Stimulated activated CD4-positive, alpha-beta T cell treated with anti-CD3 and anti-CD28 coated beads, Interleukin-2, amount 100 ng/mL, for 24 hours (primary cell): ENCODE measurements around the gene KMT5B.

Source experiments
- DNase-seq, 2 donors: peaks; one replicate each; pipeline ENCODE4 v3.0.0-alpha.2; 2020

KMT5B gene

DNA sequence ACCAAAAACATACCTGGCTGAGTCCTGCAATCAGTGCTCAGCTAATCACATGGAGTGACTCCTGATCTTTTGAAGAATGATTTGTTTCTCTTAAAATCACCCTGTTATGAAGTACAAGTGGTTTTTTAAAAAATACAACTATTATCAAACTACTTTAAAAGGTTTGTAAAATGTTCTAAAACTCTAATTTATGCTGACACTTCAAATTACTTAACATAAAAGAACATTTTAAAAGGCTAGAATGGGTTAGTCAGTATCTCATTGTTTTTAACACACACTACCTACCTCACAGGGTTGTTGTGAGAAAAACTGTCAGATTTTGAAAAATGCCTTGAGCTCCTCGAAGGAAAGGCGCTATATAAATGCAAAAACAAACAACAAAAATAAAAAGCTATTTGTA, 33.2 kb downstream of the KMT5B start:
- no peak for DNase-seq

DNA sequence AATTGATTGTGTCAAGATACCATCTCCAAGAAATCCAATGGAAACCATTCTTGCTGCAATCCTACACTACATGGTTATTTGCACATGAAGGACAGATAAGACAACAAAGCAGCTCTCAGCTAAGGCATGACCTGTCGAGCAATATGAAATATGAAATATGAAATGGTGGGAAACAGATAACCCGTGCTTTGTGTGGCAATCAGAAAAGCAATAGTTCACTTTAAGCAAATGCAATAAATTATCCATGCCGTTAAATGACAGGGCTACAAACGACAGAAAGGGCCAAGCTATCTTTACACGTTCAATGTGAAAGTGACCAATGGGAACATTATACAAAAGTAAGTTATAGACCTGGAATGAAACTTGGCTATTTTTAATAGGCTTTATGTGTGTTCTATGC, 35.2 kb downstream of the KMT5B start:
- DNase-seq = no peak

DNA sequence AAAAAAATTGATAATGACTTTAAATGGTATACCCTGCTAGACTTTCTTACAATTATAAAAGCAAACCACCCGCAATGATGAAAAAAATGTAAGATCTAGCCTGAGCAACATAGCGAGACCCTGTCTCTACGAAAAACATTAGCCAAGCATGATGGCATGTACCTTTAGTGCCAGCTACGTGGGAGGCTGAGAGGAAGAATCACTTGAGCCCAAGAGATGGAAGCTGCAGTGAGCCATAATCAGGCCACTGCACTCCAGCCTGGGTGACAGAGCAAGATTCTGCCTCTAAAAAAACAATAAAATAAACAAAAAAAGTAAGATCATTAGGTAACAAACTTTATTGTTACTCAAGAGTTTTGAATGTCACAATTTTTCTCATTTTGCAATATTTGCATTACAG, 39.2 kb downstream of the KMT5B start:
- DNase-seq = no peak

DNA sequence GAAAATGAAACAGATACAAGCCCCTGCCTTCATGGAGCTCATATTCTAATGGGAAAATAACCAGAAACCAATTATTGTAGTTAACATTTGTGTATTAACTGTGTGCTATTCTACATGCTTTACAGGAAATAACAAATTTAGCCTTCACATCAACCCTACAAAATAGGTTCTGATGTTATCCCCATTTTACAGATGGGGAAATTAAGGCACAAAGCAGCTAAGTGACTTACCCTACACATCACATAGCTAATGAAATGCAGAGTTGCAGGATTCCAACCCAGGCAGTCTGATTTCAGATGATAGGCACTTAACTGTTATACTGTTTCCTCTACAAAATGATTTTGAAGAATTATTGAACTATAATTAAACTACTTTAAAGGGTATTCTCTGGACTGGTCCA, 43.7 kb downstream of the KMT5B start:
- DNase-seq = no peak

DNA sequence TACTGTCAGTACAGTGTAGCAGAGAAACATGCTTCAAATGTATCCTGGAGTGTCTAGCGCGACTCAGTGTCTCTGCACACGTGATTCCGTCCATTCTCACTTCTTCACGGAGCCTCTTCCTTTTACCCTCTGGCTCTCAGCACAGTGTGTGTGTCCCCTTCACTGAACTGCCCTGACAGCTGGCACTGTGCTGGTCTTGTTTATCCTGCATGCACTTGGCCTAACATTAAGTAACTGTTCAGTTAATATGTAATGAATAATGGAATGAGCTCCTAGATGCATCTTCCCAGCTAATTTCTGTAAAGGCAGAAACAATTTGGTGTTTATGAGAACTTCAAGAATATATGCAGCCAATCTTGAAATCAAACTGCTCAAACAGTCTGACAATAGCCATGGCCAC, 44.4 kb downstream of the KMT5B start:
- DNase-seq = no peak

DNA sequence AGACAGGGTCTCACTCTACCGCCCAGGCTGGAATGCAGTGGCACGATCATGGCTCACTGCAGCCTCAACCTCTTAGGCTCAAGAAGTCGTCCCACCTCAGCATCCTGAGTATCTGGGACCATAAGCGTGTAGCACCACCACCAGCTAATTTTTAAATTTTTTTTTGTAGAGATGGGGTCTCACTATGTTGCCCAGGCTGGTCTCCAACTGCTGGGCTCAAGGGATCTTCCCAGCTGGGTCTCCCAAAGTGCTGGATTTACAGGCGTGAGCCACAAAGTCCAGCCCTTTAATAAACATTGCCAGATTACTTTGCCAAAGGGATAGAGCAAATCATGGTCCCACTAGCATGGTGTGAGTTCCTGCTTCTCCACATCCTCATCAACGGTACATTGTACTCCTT, 45.6 kb downstream of the KMT5B start:
- DNase-seq = no peak

DNA sequence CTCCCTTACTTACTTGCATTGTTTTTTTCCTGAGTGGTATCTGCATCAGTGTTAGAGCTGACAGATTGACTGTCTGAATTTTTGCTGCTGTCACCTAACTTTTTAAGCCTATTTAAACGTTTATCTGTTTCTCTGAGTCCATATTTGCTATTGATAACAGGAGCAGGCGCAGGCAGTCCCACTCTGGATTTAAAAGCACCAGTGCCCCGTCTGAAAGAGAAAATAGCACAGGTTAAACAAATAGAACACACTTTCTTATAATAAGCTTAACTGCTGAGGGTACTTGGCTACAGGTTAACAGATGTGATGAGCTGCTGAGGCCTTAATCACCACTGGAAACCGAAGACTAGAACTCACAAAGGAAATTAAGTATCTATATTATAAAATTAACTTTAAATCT, 46.1 kb downstream of the KMT5B start:
- no peak for DNase-seq

DNA sequence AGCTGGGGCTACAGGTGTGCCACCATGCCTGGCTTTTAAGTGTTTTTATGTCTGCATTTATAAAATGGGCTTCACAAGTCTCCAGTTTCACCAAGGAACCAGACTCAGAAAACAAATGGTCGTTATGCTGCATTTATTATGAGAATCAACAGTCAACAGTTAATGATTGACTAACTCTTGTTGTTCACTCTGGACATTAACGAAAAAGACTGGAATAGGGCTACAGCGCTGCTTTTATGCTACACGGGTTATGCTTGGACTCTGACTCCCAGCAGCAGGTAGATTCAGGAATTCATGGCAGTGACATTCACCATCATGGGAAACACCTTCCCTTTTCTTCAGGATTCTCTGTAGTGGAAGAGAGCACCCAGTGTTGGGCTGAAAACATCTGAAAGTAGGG, 47.5 kb downstream of the KMT5B start:
- no peak for DNase-seq

DNA sequence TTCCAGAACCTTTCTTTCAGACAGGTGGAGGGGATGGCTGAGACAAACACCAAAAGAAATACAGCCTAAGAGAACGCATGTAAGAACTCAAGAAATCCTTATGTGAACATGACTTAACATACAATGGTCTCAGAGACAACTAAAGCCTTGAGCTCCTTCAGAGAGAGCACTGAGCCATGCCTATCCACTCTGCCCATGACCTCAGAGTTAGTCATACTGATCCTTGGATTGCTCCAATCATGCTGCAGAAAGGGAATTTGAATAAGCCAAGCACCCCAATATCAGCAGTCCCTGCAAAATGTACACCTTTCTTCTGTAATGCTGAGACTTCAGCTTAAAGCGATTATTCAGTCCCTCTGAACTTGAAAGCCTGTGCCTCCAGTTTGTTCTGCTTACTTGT, 48.7 kb downstream of the KMT5B start:
- no peak for DNase-seq

DNA sequence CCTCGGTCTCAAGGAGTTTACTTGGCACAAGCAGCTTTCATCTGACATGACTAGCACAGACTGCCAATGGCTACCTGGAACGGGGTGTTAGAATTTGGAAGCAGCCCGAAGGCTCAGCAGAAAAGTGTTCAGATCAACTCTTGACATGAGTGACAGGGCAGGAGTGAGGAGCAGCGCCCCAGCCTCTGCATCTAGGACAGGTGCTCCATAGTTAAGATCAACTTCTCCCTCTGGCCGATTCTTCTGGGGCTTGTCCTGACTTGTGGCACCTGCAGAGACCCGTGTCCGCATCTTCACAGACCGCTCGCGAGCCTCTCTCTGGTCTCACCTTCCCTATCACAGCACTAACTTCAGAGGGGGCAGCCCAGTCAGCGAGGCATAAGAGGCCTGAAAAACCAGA, 49.4 kb downstream of the KMT5B start:
- DNase-seq = no peak

DNA sequence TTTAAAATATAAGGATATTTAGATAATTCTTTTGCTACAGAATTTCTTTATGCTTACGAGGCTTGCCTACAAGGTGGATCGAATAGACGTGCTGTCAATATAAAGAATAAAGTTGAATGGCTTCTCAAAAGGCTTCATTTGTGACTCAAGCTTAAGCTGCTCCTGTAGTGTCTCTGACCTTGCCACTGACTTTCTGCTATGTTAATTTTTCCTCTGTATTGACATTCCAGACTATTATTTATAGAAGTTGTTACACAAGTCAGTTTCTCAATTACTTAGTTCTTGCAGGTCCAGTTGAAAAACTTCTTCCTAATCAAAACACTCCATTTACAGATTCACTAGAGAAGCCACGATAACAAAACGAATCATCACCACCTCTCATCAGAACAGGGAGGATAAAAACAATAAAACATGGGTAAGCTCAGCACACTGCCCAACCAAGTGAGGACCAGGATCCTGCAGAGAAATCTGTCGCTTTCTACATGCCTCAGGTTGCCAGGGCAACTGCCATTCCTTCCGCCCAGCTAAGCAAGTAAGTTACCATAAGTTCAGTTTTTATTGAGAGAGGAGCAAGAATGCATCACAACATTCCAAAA, 52.9 kb downstream of the KMT5B start:
- DNase-seq = no peak

DNA sequence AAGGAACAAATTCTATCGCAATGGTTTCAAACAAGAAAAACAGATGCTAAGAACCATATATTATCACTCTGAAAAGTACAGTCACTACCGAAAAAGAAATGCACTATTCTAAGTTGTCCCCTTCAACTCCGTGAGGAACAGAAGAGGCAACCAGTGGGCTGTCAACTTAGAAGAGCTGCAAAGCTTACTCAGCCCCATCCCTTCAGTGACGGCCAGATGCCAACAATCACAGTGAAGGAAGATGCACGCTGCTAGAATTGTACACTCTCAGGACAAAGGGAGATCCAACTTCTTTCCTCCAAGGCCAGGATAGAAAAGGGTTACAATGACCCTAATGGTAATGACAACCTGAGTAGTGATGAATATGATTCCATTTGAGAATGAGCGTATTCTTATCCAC, 53.4 kb downstream of the KMT5B start:
- no peak for DNase-seq

DNA sequence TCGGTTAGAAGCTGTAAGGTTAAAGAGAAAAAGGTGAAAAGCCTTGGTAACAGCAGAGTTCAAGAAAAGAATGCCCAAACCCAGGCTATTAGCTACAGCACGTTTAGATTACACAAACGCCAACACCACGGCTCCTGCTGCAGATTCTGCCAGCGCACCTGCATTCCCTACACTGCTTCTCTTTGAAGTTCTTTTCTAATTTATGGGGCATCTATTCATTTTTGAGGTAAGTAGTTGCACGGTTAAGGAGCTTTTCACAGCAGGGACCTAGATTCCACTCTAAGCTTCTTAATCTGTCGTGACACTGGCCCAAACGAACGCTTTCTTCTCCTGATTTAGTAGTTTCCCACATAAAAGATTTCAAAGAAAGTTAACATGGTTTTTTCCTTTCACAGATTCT, 53.9 kb downstream of the KMT5B start:
- DNase-seq = no peak

DNA sequence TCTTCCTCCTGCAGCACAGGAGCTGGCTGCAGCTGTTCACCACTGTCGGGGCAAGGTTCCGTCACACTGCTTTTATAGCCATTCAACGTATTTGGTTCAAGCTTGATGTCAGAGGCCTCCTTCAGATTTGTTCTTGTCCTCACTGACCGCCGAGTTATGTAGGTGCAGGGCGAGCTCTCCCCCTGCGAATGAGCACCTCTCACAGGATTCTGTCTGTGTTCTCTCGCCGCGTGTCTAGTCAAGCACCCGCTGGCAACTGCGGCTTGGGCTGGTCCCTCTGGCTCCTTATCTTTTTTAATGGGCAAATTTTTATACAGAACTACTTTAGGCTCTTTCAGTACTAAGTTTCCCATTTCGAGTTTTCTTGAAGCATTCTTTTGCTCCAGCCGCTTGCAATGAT, 54.5 kb downstream of the KMT5B start:
- no peak for DNase-seq

DNA sequence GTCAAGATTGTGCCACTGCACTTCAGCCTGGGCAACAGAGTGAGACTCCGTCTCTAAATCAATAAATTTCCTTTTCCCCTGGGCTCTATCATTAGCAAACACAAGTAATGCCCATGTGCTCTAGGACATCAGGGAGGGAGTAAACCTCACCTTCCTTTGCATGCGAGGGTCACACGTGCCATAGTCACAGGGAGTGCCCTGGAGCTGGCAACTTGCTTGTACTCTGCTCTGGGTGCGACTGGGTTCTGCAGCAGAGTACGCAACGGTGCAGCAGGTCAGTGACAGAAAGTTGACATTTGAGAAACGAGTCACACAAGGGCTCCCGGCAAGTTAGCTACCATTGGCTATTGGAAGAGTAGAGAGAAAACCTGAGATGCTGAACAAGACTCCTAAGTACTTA, 59.4 kb downstream of the KMT5B start:
- DNase-seq = no peak

DNA sequence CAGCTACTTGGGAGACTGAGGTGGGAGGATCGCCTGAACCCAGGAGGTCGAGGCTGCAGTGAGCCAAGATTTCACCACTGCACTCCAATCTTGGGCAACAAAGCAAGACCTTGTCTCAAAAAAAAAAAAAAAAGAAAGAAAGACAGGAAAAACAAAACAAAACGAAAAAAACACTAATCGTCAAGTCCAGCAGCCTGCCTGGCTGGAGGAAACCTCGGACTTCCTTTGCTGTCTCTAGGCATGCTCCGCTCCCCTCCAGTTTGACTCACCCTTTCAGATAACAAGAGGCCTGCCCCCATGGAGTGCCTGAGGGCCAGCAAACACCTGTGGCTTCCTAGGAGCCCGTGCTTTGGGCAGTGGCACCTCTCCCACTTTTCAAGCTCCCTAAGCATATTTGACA, 63.1 kb downstream of the KMT5B start:
- no peak for DNase-seq

DNA sequence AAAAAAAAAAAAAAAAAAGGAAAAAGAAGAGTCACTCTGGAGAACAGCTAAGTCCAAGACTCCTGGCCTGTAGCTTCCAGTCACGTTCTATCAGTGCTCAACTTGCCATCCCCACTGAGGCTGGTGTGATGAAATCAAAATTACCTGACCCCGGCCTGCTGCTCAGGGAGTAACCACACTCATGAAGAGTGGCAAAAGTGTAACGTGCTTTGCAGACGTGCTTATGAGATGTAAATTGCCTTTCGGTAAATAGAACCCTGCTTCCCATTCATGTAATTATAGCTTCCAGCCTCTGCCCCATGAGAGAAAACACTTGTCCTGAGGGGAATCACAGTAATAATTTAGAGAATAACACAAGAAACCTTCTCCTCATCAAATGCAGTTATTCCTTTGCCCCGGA, 63.7 kb downstream of the KMT5B start:
- no peak for DNase-seq

DNA sequence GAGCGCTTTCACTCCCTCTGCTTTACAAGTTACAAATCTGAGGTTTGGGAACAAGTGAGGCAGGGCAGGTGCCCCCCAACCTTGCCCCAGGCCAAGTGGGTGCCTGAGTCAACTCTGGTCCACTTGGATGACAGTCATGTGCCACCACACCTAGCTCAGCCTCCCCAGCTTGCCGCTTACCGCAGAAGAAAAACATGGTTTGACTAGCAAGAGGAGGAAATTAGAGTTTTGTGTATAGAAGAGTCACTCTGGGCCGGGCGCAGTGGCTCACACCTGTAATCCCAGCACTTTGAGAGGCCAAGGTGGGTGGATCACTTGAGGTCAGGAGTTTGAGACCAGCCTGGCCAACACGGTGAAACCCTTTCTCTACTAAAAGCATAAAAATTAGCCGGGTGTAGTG, 64.2 kb downstream of the KMT5B start:
- DNase-seq = no peak

DNA sequence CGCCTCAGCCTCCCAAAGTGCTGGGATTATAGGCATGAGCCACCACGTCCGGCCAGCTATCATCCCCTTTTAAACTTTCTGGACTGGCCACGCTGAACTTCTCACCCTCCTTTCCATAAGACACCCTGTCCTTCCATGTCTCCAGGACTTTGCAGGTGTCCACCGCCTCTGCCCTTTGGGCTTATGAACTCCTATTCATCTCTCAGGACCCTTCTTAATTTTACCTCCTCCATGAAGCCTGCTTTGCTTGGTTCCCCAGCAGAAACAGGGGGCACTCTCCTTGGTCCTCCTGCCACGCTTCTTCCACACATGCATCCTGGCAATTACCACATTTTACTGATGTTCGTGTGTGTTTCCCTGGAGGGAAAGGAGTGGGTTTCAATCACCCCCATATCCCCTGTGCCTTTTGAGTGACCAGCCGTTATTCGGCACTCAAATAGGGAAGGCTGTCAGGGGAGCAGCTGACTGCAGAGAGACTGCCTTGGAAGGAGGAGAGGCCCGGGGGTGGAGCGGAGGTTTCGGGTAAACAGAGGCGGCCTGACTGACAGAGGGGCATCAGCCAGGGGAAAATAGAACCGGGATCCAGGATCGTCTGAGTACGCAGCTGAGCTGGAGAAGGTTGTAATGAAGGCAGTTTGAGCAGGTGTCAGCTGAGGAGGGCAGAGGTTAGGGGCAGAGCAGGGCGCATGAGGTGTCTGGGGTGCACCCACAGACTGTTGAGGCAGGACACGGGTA, 64.9 kb downstream of the KMT5B start:
- no peak for DNase-seq

DNA sequence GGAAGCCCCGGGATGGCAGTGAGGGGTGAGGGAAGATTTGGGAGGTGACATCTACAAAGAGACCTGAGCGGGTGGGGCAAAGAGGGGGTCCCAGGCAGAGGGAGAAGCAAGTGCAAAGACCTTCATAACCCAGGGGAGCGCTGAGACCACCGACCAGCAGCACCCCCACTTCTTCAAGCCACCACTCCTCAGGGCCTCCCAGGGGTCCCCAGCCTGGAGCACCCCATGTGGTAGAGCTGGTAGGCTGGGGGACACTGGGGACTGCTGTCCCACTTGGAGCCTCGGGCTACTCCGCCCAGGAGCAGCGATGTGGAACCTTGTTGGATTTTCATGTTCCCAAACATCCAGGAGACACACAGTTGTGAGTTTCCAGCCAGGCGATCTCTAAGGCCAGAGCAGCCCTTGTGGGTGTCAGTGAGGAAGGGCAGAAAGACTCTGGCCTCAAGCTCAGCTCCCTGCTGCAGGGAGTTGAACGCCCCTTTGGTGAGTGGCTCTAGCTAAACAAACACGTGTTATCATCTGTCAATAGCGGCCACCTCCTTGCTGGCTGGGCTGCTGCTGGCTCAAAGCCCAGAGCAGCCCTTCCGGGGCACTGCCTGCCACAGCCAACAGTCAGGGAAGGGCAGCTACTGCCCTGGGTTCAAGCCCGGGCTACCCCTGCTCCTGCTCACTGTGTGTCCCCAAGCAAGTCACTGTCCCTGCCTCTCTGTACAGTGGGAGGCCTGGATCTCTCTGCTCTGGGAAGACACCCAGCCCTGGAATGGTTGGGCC, 66.2 kb downstream of the KMT5B start:
- no peak for DNase-seq

DNA sequence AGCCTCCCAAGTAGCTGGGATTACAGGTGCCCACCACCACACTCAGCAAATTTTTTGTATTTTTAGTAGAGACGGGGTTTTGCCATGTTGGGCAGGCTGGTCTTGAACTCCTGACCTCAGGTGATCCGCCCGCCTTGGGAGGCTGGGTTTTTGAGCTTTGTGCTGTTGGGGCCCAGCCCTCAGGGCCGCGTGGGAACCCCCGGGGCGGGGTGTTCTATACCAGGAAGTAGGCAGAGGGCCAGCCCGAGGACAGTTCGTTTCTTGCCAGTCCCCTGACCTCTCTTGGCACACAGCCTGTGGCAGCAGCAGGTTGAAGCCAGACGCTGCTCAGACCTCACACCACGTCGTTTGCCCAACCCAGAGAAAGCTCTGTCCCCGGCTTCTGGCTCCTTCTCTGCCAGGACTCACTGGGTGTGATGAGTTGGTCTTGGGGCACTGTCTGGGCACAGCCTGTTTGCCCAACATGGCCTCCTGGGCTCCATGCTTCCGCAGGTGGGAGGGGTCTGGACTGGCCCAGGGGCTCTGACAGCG, 67.0 kb downstream of the KMT5B start:
- DNase-seq = no peak

DNA sequence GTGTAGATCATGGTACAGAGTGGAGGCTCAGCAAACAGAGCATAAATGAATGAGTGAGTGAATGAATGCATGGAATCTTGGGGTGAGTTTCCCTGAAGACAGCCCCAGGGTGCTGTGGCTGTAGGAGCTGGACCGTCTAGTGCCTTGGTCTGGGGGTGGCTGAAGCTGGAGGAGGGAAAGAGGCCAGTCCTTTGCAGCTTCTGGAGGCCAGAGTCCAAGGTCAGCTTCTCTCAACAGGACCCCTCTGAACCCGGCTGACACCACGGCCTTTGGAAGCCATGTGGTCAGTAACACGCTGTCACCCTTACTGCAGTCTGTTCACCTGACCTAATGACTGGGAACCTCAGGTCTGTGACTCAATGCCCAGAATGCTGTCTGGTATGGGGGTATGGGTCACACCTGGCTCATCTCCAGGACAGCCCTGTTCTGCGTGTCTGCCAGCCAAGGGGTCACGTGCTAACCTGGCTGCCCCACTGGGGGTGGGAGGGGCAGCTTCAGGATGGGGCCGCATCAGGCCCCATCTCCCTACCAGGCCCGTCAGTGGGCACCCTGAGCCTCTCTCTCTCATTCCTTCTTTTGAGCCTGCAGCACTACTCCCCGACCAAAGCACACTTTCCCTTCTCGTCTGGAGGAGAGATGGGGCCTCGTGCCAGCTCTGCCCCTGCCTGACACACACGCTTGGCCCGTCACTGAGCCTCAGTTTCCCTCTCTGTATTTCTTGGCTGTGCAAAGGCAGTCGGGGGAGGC, 67.8 kb downstream of the KMT5B start:
- no peak for DNase-seq

DNA sequence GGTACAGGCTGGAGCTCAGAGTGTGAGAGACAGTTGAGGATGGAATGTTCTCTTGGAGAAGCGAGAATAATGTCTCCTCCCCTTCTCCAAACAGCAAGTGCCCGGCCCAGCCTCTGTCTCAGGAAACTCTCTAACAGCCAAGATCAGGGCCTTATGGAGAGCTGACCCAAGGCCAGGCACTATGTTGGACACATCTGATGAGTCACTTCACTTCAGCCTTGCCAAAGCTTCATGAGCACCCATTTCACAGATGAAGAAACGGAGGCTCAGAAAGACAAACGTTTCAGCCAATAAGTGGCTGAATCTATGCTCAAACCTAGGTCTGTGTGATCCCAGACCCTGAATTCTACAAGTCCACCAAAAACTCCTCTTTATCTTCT, 69.8 kb downstream of the KMT5B start:
- no peak for DNase-seq
